Testis (tissue), 2 donors: ENCODE measurements around the gene MARVELD2.

Source experiments
- CTCF ChIP-seq, 3 experiments: fragments of 450-650 bp in 2 of 3; fragments of 200-600 bp in 1 of 3; sonication (generic) in 1 of 3; IDR thresholded peaks; one replicate each; pipeline ENCODE4 v1.5.1; 2016 to 2019; ENCODE audit warnings: antibody characterized with exemption in 3 of 3, mild to moderate bottlenecking in 2 of 3, moderate library complexity in 1 of 3
- POLR2A ChIP-seq: fragments of 450-650 bp; IDR thresholded peaks from one replicate; pipeline ENCODE4 v1.6.1; 2017; ENCODE audit warnings: antibody characterized with exemption, mild to moderate bottlenecking, moderate library complexity

GRCh38 chr5:69492391-69492922 lies 77.5 kb downstream of the MARVELD2 start, which contains the start of gene OCLN:
- TF ChIP-seq CTCF (IDR thresholded peaks at IDR 0.05) = no peak
- TF ChIP-seq POLR2A = no peak
